ENCODE measurements around the gene RCL1.

Gene RCL1

GRCh38 chr9:4865681-4866080, 72.9 kb downstream of the RCL1 start:
- no peak for TF ChIP-seq REST (IDR thresholded peaks at IDR 0.05; ENCODE audit: insufficient read depth in 1 of 2, low read depth in 2 of 2, low read length in 2 of 2)
- no peak for TF ChIP-seq POLR2AphosphoS5 (IDR thresholded peaks at IDR 0.05; ENCODE audit: low read depth, low read length)
- no peak for TF ChIP-seq TAF1 (IDR thresholded peaks at IDR 0.05; ENCODE audit: borderline replicate concordance, insufficient read depth, low read length)

- TF ChIP-seq REST (IDR thresholded peaks at IDR 0.05; ENCODE audit: insufficient read depth in 1 of 2, low read depth in 2 of 2, low read length in 2 of 2) (no peak), FOXP2 (optimal IDR thresholded peaks at IDR 0.05; ENCODE audit: borderline replicate concordance, extremely low read depth, extremely low read length, insufficient read depth) (no peak), TAF1 (IDR thresholded peaks at IDR 0.05; ENCODE audit: borderline replicate concordance, insufficient read depth, low read length) (no peak), POLR2AphosphoS5 (IDR thresholded peaks at IDR 0.05; ENCODE audit: low read depth, low read length) (no peak), SIN3A (IDR thresholded peaks at IDR 0.05; ENCODE audit: borderline replicate concordance, insufficient read depth, low read length) (no peak)
These were observed 73.7 kb downstream of the RCL1 start for GRCh38 chr9:4866239-4866969.

GRCh38 chr9:4873066-4873465, 80.3 kb downstream of the RCL1 start:
- no peak for TF ChIP-seq SIN3A (IDR thresholded peaks at IDR 0.05; ENCODE audit: borderline replicate concordance, insufficient read depth, low read length)
- no peak for TF ChIP-seq TAF1 (IDR thresholded peaks at IDR 0.05; ENCODE audit: borderline replicate concordance, insufficient read depth, low read length)
- TF ChIP-seq REST (IDR thresholded peaks at IDR 0.05; ENCODE audit: insufficient read depth in 1 of 2, low read depth in 2 of 2, low read length in 2 of 2): no peak
- no peak for TF ChIP-seq FOXP2 (optimal IDR thresholded peaks at IDR 0.05; ENCODE audit: borderline replicate concordance, extremely low read depth, extremely low read length, insufficient read depth)
- no peak for TF ChIP-seq POLR2AphosphoS5 (IDR thresholded peaks at IDR 0.05; ENCODE audit: low read depth, low read length)

GRCh38 chr9:4875559-4875958, 82.8 kb downstream of the RCL1 start:
- TF ChIP-seq TAF1 (IDR thresholded peaks at IDR 0.05; ENCODE audit: borderline replicate concordance, insufficient read depth, low read length) (no peak), REST (IDR thresholded peaks at IDR 0.05; ENCODE audit: insufficient read depth in 1 of 2, low read depth in 2 of 2, low read length in 2 of 2) (no peak), SIN3A (IDR thresholded peaks at IDR 0.05; ENCODE audit: borderline replicate concordance, insufficient read depth, low read length) (no peak), POLR2AphosphoS5 (IDR thresholded peaks at IDR 0.05; ENCODE audit: low read depth, low read length) (no peak), FOXP2 (optimal IDR thresholded peaks at IDR 0.05; ENCODE audit: borderline replicate concordance, extremely low read depth, extremely low read length, insufficient read depth) (no peak)

All from PFSK-1 (cell line).